RWPE2 (cell line): Measurements from ENCODE around the gene CLIC4.
"Not testable (repeated sequence)": the region's sequence is repeated elsewhere in the genome, so short reads cannot be mapped to it uniquely, and the experiment has no call there.

Experiments used
- ATAC-seq: fragments of 200-7000 bp; cut with Tn5 transposase; 3 replicates; pipeline ENCODE4 v1.9.1; 2021; ENCODE audit warnings: low read depth
- DNase-seq: peaks from one replicate; pipeline ENCODE4 v3.0.0-alpha.2; 2020; ENCODE audit warnings: low spot score
- H3K27ac ChIP-seq: fragments of 450-650 bp; 2 replicates; pipeline ENCODE4 v1.5.1; 2017; ENCODE audit warnings: mild to moderate bottlenecking; ENCODE audit not compliant: poor library complexity, severe bottlenecking
- H3K27me3 ChIP-seq: fragments of 250-450 bp; sonication (Bioruptor Pico); 2 replicates; pipeline ENCODE4 v1.5.1; 2021; ENCODE audit warnings: mild to moderate bottlenecking, moderate library complexity; ENCODE audit not compliant: insufficient read depth, poor library complexity, severe bottlenecking
- H3K36me3 ChIP-seq: fragments of 250-450 bp; sonication (Bioruptor Pico); 2 replicates; pipeline ENCODE4 v1.5.1; 2020; ENCODE audit warnings: low read depth, mild to moderate bottlenecking, moderate library complexity
- H3K4me1 ChIP-seq: fragments of 250-450 bp; sonication (Bioruptor Pico); 2 replicates; pipeline ENCODE4 v1.5.1; 2021; ENCODE audit warnings: mild to moderate bottlenecking, moderate library complexity; ENCODE audit not compliant: insufficient read depth, poor library complexity, severe bottlenecking
- H3K4me3 ChIP-seq: fragments of 250-450 bp; sonication (Bioruptor Pico); 2 replicates; pipeline ENCODE4 v1.5.1; 2021; ENCODE audit warnings: mild to moderate bottlenecking, moderate library complexity; ENCODE audit not compliant: severe bottlenecking
- H3K9me3 ChIP-seq: fragments of 250-450 bp; sonication (Bioruptor Pico); 2 replicates; pipeline ENCODE4 v1.5.1; 2021; ENCODE audit warnings: mild to moderate bottlenecking, moderate library complexity; ENCODE audit not compliant: severe bottlenecking
- TF ChIP-seq, protein P1 (sequence below): fragments of 450-650 bp; IDR thresholded peaks from one replicate; pipeline ENCODE4 v1.5.1; 2017; ENCODE audit warnings: mild to moderate bottlenecking, moderate library complexity; ENCODE audit not compliant: poor library complexity, severe bottlenecking

CLIC4 gene

DNA sequence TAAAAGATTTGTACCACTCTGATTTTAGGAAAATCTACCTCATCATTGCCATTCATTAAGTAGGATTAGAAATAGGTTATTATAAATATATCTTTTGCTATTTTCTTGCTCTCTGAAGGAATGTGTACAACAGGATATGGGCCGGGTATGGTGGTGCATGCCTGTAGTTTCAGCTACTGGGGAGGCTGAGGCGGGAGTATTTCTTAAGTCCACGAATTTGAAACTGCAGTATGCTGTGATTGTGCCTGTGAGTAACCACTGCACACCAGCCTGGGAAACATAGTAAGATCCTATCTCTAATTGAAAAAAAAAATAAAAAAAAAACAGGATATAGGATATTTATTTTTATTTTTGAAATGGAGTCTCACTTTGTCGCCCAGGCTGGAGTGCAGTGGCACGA is 50.0 kb downstream of the CLIC4 start:
- no peak overlapping the region for H3K4me3 ChIP-seq
- TF ChIP-seq, protein P1, sequence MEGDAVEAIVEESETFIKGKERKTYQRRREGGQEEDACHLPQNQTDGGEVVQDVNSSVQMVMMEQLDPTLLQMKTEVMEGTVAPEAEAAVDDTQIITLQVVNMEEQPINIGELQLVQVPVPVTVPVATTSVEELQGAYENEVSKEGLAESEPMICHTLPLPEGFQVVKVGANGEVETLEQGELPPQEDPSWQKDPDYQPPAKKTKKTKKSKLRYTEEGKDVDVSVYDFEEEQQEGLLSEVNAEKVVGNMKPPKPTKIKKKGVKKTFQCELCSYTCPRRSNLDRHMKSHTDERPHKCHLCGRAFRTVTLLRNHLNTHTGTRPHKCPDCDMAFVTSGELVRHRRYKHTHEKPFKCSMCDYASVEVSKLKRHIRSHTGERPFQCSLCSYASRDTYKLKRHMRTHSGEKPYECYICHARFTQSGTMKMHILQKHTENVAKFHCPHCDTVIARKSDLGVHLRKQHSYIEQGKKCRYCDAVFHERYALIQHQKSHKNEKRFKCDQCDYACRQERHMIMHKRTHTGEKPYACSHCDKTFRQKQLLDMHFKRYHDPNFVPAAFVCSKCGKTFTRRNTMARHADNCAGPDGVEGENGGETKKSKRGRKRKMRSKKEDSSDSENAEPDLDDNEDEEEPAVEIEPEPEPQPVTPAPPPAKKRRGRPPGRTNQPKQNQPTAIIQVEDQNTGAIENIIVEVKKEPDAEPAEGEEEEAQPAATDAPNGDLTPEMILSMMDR: no peak
- H3K9me3 ChIP-seq: no peaks in the 10 kb centered on the region
- H3K4me1 ChIP-seq: peaks cover 3% of the 10 kb centered on the region
- ATAC-seq (no peak), DNase-seq (no peak)
- H3K36me3 ChIP-seq: peaks cover 14% of the 10 kb centered on the region
- no peaks in the 10 kb centered on the region for H3K27me3 ChIP-seq
- H3K27ac ChIP-seq: no peak overlapping the region

DNA sequence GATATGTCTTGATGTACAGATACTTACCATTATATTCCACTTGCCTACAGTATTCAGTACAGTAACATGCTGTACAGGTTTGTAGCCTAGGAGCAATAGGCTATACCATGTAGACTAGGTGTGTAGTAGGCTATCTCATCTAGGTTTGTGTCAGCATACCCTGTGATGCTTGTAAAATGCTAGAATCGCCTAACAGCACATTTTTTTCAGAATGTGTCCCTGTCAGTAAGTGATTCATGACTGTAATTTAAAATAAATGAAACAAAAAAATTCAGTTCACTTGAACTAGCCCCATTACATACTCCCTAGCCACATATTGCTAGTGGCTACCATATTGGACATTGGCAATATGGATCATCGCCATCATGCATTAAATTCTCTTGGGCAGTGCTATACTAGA is 51.3 kb downstream of the CLIC4 start:
- H3K4me1 ChIP-seq: peaks cover 3% of the 10 kb centered on the region

DNA sequence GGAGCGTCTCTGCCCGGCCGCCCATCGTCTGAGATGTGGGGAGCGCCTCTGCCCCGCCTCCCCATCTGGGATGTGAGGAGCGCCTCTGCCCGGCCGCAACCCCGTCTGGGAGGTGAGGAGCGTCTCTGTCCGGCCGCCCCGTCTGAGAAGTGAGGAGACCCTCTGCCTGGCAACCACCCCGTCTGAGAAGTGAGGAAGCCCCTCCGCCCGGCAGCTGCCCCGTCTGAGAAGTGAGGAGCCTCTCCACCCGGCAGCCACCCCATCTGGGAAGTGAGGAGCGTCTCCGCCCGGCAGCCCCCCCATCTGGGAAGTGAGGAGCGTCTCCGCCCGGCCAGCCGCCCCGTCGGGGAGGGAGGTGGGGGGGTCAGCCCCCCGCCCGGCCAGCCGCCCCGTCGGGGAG is 54.0 kb downstream of the CLIC4 start:
- not testable (repeated sequence) for DNase-seq, ATAC-seq, H3K4me3 ChIP-seq, H3K4me1 ChIP-seq, H3K27ac ChIP-seq, H3K27me3 ChIP-seq, H3K9me3 ChIP-seq
- H3K36me3 ChIP-seq: peaks cover 14% of the 10 kb centered on the region

More for the DNA sequence above, 51.3 kb downstream of the CLIC4 start:
- no peak overlapping the region for H3K4me3 ChIP-seq
- DNase-seq: no peak
- H3K27ac ChIP-seq: no peak overlapping the region
- no peak for ATAC-seq
- TF ChIP-seq, protein P1: no peak
- H3K9me3 ChIP-seq: no peaks in the 10 kb centered on the region
- peaks cover 14% of the 10 kb centered on the region for H3K36me3 ChIP-seq
- H3K27me3 ChIP-seq: no peaks in the 10 kb centered on the region

DNA sequence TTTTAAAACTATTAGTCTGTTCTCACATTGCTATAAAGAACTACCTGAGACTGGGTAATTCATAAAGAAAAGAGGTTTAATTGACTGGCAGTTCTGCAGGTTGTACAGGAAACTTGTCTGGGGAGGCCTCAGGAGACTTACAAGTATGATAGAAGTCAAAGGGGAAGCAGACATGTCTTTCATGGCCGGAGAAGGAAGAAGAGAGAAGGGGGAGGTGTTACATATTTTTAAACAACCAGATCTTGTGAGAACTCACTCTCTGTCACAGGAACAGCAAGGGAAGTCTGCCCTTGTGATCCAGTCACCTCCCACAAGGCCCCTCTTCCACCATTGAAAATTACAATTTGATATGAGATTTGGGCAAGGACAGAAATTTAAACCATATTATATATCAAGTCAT is 55.9 kb downstream of the CLIC4 start:
- no peak overlapping the region for H3K27ac ChIP-seq
- peaks cover 14% of the 10 kb centered on the region for H3K36me3 ChIP-seq
- TF ChIP-seq, protein P1: no peak
- H3K4me3 ChIP-seq: no peak overlapping the region
- DNase-seq: no peak
- no peaks in the 10 kb centered on the region for H3K27me3 ChIP-seq
- H3K9me3 ChIP-seq: no peaks in the 10 kb centered on the region
- no peak for ATAC-seq
- peaks cover 12% of the 10 kb centered on the region for H3K4me1 ChIP-seq

DNA sequence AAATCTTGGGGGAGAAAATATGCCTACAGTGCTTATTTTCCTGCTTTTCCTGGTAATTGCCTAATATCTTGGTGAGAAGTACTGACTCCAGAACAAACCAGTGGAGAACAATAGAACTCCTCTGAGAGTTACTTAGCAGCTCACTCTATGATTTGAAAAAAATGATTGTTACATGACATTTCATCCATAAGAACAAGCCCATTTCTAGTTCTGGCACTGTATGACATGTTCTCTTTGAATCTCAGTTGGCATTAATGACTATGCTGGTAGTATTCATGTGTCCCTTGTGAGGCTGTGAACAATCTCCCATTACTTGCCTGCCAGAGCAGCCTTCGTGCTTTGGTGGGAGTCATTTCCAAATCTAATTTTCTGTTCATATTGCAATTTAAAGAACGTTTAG is 58.0 kb downstream of the CLIC4 start:
- peaks cover 8% of the 10 kb centered on the region for H3K36me3 ChIP-seq
- ATAC-seq (no peak), DNase-seq (no peak)
- H3K27me3 ChIP-seq: no peaks in the 10 kb centered on the region
- H3K4me1 ChIP-seq: peaks cover 16% of the 10 kb centered on the region
- H3K4me3 ChIP-seq: no peak overlapping the region
- no peak overlapping the region for H3K27ac ChIP-seq
- H3K9me3 ChIP-seq: no peaks in the 10 kb centered on the region
- TF ChIP-seq, protein P1: no peak
